GM15510 (cell line): ENCODE results near the gene CFAP299.

Experiments used
- POLR2A ChIP-seq: IDR thresholded peaks from 3 replicates; pipeline ENCODE4 v1.6.1; 2011; ENCODE audit warnings: borderline replicate concordance; ENCODE audit not compliant: insufficient read length; ENCODE audit errors: extremely low read depth

The CFAP299 gene

GRCh38 chr4:80809039-80809729, 473.7 kb downstream of the CFAP299 start:
- TF ChIP-seq POLR2A: no peak

GRCh38 chr4:80811406-80811805, 475.9 kb downstream of the CFAP299 start:
- TF ChIP-seq POLR2A: no peak

- TF ChIP-seq POLR2A: no peak
Measured at GRCh38 chr4:80812145-80812544, 476.6 kb downstream of the CFAP299 start.

GRCh38 chr4:80814266-80814665, 478.7 kb downstream of the CFAP299 start:
- TF ChIP-seq POLR2A: no peak

GRCh38 chr4:80831383-80832361, 496.1 kb downstream of the CFAP299 start:
- no peak for TF ChIP-seq POLR2A

GRCh38 chr4:80839281-80839680, 503.8 kb downstream of the CFAP299 start:
- TF ChIP-seq POLR2A: no peak

GRCh38 chr4:80839792-80840191, 504.3 kb downstream of the CFAP299 start:
- TF ChIP-seq POLR2A: no peak

GRCh38 chr4:80840396-80840795, 504.9 kb downstream of the CFAP299 start:
- no peak for TF ChIP-seq POLR2A

- no peak for TF ChIP-seq POLR2A
Measured at GRCh38 chr4:80841587-80842281, 506.2 kb downstream of the CFAP299 start.

GRCh38 chr4:80846210-80846609, 510.7 kb downstream of the CFAP299 start:
- no peak for TF ChIP-seq POLR2A

GRCh38 chr4:80852061-80852460, 516.5 kb downstream of the CFAP299 start:
- TF ChIP-seq POLR2A: no peak

- TF ChIP-seq POLR2A: no peak
Measured at GRCh38 chr4:80873571-80873970, 538.0 kb downstream of the CFAP299 start.

GRCh38 chr4:80874979-80875378, 539.4 kb downstream of the CFAP299 start:
- TF ChIP-seq POLR2A: no peak

- TF ChIP-seq POLR2A: no peak
Measured at GRCh38 chr4:80875642-80876041, 540.1 kb downstream of the CFAP299 start.

GRCh38 chr4:80876810-80877209, 541.3 kb downstream of the CFAP299 start:
- TF ChIP-seq POLR2A: no peak
